GM23248 (cell line): ENCODE data around the gene TBC1D30.

Source experiments
- EZH2 ChIP-seq: fragments of 200-600 bp; sonication (generic); IDR thresholded peaks from 2 replicates; pipeline ENCODE4 v1.6.1; 2018; ENCODE audit warnings: antibody characterized with exemption, mild to moderate bottlenecking; ENCODE audit not compliant: insufficient read depth, poor library complexity, severe bottlenecking
- EZH2phosphoT487 ChIP-seq: fragments of 200-600 bp; sonication (generic); IDR thresholded peaks from 2 replicates; pipeline ENCODE4 v1.6.1; 2018; ENCODE audit warnings: antibody characterized with exemption, moderate library complexity, mild to moderate bottlenecking, low read depth; ENCODE audit not compliant: insufficient read depth

DNA sequence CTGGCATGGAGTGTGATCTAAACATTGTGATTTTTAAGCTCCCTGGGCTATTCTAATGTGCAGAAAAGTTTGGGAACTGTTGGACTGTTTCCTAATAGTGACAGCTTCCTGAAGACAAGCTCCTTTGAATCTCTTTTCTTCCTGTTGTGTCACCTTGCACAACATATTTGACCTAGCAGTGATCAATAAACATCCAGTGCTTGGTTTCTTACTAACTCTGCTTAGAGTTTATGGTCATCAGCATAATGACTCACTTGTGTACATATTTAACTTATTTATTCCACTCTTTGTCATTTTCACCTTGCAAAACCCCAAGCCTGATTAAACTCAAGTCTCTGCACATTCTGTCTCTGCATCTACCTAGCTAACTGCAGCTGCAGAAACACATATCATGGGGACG lies 27.3 kb upstream of the TBC1D30 start:
- TF ChIP-seq EZH2 (no peak), EZH2phosphoT487 (no peak)
